SU-DHL-6 (cell line): Measurements from ENCODE around the gene GPX2.

ENCODE experiments used
- H2AFZ ChIP-seq: fragments of 200-600 bp; sonication (generic); 2 replicates; pipeline ENCODE4 v1.6.1; 2014; ENCODE audit warnings: low read depth, mild to moderate bottlenecking, moderate library complexity, mixed read lengths, antibody characterized with exemption, low read length; ENCODE audit not compliant: severe bottlenecking
- H3F3A ChIP-seq: fragments of 200-600 bp; shearing (Covaris generic); 2 replicates; pipeline ENCODE4 v1.6.0; 2016; ENCODE audit warnings: antibody characterized with exemption, mild to moderate bottlenecking; ENCODE audit not compliant: insufficient read depth
- H3K27ac ChIP-seq: fragments of 200-600 bp; sonication (generic); 2 replicates; pipeline ENCODE4 v1.5.1; 2016; ENCODE audit warnings: low read depth, mild to moderate bottlenecking, low read length, moderate library complexity, mixed read lengths
- H3K27me3 ChIP-seq: fragments of 200-600 bp; sonication (generic), shearing (Covaris generic); 2 replicates; pipeline ENCODE4 v1.6.0; 2014; ENCODE audit warnings: mild to moderate bottlenecking, low read length
- H3K36me3 ChIP-seq: fragments of 200-600 bp; sonication (generic); 2 replicates; pipeline ENCODE4 v1.6.1; 2014; ENCODE audit warnings: mild to moderate bottlenecking, low read length, mixed read lengths
- H3K4me2 ChIP-seq: fragments of 300-600, 200-600 bp; shearing (Covaris generic), sonication (generic); 2 replicates; pipeline ENCODE4 v1.6.0; 2014; ENCODE audit warnings: low read length, low read depth, mild to moderate bottlenecking; ENCODE audit not compliant: poor library complexity, severe bottlenecking
- H3K4me3 ChIP-seq: fragments of 200-600 bp; sonication (generic); 2 replicates; pipeline ENCODE4 v1.5.1; 2014; ENCODE audit warnings: antibody characterized with exemption, low read length, mild to moderate bottlenecking, mixed read lengths; ENCODE audit not compliant: insufficient read depth, poor library complexity, severe bottlenecking
- H3K79me2 ChIP-seq: fragments of 200-600 bp; sonication (generic); 2 replicates; pipeline ENCODE4 v1.6.1; 2014; ENCODE audit warnings: mild to moderate bottlenecking, low read length, moderate library complexity; ENCODE audit not compliant: insufficient read depth
- H3K9ac ChIP-seq: fragments of 200-600 bp; sonication (generic); 2 replicates; pipeline ENCODE4 v1.7.0; 2014; ENCODE audit warnings: mild to moderate bottlenecking, low read length
- H3K9me2 ChIP-seq: fragments of 200-600 bp; sonication (generic); replicated peaks from 2 replicates; pipeline ENCODE4 v1.6.1; 2014; ENCODE audit warnings: low read length; ENCODE audit not compliant: insufficient read depth
- H3K9me3 ChIP-seq: fragments of 200-600 bp; sonication (generic); 2 replicates; pipeline ENCODE4 v1.6.1; 2014; ENCODE audit warnings: low read length, mixed read lengths; ENCODE audit not compliant: insufficient read depth
- H4K20me1 ChIP-seq: fragments of 200-600 bp; sonication (generic); 2 replicates; pipeline ENCODE4 v1.6.1; 2014; ENCODE audit warnings: low read depth, mild to moderate bottlenecking, antibody characterized with exemption, low read length, moderate library complexity, mixed read lengths
- CTCF ChIP-seq: fragments of 200-600 bp; sonication (generic); IDR thresholded peaks from one replicate; pipeline ENCODE4 v1.5.1; 2017; ENCODE audit warnings: antibody characterized with exemption, mild to moderate bottlenecking, low read length, moderate library complexity; ENCODE audit not compliant: insufficient read depth, poor library complexity, severe bottlenecking
- EZH2phosphoT487 ChIP-seq: fragments of 200-600 bp; sonication (generic), shearing (Covaris generic); conservative IDR thresholded peaks from 2 replicates; pipeline ENCODE4 v1.6.1; 2018; ENCODE audit warnings: mild to moderate bottlenecking, antibody characterized with exemption, low read length, moderate library complexity, mixed read lengths

The GPX2 gene

GRCh38 chr14:64939817-64940190 is 2.7 kb downstream of the GPX2 start:
- no peak overlapping the region for H3K9ac ChIP-seq
- H2AFZ ChIP-seq: no peak overlapping the region
- no peaks in the 10 kb centered on the region for H3K9me3 ChIP-seq
- no peak overlapping the region for H3K4me3 ChIP-seq
- H3K9me2 ChIP-seq: no peaks in the 10 kb centered on the region
- H3F3A ChIP-seq: no peaks in the 10 kb centered on the region
- no peaks in the 10 kb centered on the region for H3K79me2 ChIP-seq
- H3K27me3 ChIP-seq: no peaks in the 10 kb centered on the region
- H4K20me1 ChIP-seq: no peaks in the 10 kb centered on the region
- no peak overlapping the region for H3K4me2 ChIP-seq
- no peak for TF ChIP-seq EZH2phosphoT487
- no peak for TF ChIP-seq CTCF
- H3K27ac ChIP-seq: no peak overlapping the region
- no peaks in the 10 kb centered on the region for H3K36me3 ChIP-seq

- H3K36me3 ChIP-seq: no peaks in the 10 kb centered on the region; the same call in 1 of the 2 replicates
- H3F3A ChIP-seq: no peaks in the 10 kb centered on the region
- H3K27me3 ChIP-seq: no peaks in the 10 kb centered on the region
- no peaks in the 10 kb centered on the region for H4K20me1 ChIP-seq
- H3K27ac ChIP-seq: no peak overlapping the region
- H3K79me2 ChIP-seq: no peaks in the 10 kb centered on the region
- no peak overlapping the region for H3K4me3 ChIP-seq
- H3K9ac ChIP-seq: no peak overlapping the region
- H3K9me3 ChIP-seq: no peaks in the 10 kb centered on the region
- TF ChIP-seq EZH2phosphoT487 (no peak), CTCF (no peak)
- H3K9me2 ChIP-seq: no peaks in the 10 kb centered on the region
- no peak overlapping the region for H3K4me2 ChIP-seq
- H2AFZ ChIP-seq: no peak overlapping the region
Observed at GRCh38 chr14:64938972-64939816, 3.4 kb downstream of the GPX2 start.

GRCh38 chr14:64937821-64938193 is 4.7 kb downstream of the GPX2 start:
- Histone ChIP-seq H3K27me3 (no peaks in the 10 kb centered on the region), H3K79me2 (no peaks in the 10 kb centered on the region), H2AFZ (no peak overlapping the region), H3K27ac (no peak overlapping the region), H3K36me3 (peaks cover 8% of the 10 kb centered on the region; the same call in 1 of the 2 replicates), H3K4me2 (no peak overlapping the region), H4K20me1 (no peaks in the 10 kb centered on the region), H3K4me3 (no peak overlapping the region), H3K9me3 (no peaks in the 10 kb centered on the region), H3F3A (no peaks in the 10 kb centered on the region), H3K9me2 (no peaks in the 10 kb centered on the region), H3K9ac (no peak overlapping the region)
- TF ChIP-seq CTCF (no peak), EZH2phosphoT487 (no peak)
